ENCODE results near the gene PCBD1. TPM values are rescaled to one million over a fixed set of nuclear protein-coding genes. Genes with fewer than 3 reads are reported as not detected.

Gene PCBD1
- polyA plus RNA-seq, 6 donors from 2014 or later = 3.7 to 13.9 (median 7.2) TPM

GRCh38 chr10:70889291-70889690, 926 bp upstream of the PCBD1 start:
- Mint-ChIP-seq H3K27ac (peak overlapping the region in 2 of 6 donors; percentile 21 to 79), H3K4me1 (peaks cover 4 to 14% (median 5%) of the 10 kb centered on the region in 3 donors), H3K4me3 (peak overlapping the region in 5 of 8 donors; percentile 85 to 96 (median 88)), H3K9me3 (no peaks in the 10 kb centered on the region), H3K27me3 (peaks cover 0 to 12% (median 3%) of the 10 kb centered on the region in 3 donors), H3K36me3 (no peaks in the 10 kb centered on the region)
- no peak for DNase-seq
- no peak for ATAC-seq (ENCODE audit: low read depth in 2 of 2)

DNA sequence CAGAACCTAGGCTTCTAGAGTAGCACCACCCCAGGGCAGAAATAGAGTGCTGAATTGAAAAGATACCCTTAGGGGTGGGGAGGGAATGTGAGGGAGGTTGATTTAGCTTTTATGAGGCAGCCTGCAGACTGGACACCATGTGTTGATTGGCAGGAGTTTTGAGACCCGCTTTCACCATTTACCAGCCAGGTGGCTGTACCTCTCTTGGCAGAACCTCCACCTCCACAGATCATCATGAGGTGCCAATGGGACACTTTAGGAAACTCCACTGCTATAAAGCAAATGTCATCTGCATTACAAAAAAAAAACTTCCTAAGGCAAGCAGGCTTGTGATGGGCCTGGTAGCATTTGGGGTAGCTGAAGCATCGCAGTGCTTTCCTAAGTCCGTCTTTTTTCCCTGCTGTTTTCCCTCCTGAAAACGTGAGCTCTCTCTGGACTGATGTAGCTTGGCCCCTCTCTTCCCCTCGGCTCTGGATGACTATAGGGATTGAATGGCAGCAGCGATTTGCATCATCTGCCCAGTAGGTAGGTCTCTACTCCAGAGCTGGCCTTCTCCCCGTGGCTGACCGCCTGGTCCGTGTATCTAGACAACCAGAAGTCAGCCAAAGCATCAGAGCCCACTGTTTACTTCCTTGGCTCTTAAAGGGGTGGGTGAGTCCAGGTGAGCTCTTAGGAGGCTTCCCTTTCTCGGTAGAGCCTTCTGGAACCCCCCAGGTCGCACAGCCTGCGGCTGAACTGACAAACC, 1.3 kb downstream of the PCBD1 start:
- no peaks in the 10 kb centered on the region for H3K27me3 Mint-ChIP-seq
- no peak for DNase-seq
- no peak for ATAC-seq (ENCODE audit: low read depth in 2 of 2)
- peaks cover 4 to 14% (median 5%) of the 10 kb centered on the region in 3 donors for H3K4me1 Mint-ChIP-seq
- H3K9me3 Mint-ChIP-seq = no peaks in the 10 kb centered on the region
- peaks cover 0 to 4% of the 10 kb centered on the region in 2 donors for H3K36me3 Mint-ChIP-seq
- H3K27ac Mint-ChIP-seq = peak overlapping the region in 1 of 6 donors; percentile 15
- peak overlapping the region; percentile 61 to 91 (median 86) for H3K4me3 Mint-ChIP-seq

- Mint-ChIP-seq H3K36me3 (peaks cover 0 to 4% of the 10 kb centered on the region in 2 donors), H3K9me3 (no peaks in the 10 kb centered on the region), H3K27me3 (no peaks in the 10 kb centered on the region), H3K27ac (peak overlapping the region in 4 of 6 donors; percentile 2 to 53 (median 36)), H3K4me3 (peak overlapping the region in 6 of 8 donors; percentile 34 to 88 (median 56)), H3K4me1 (peaks cover 4 to 14% (median 5%) of the 10 kb centered on the region in 3 donors)
- DNase-seq (no peak), ATAC-seq (ENCODE audit: low read depth in 2 of 2) (no peak)
Measured at GRCh38 chr10:70885931-70886903, 2.1 kb downstream of the PCBD1 start.

GRCh38 chr10:70885481-70885880, 2.9 kb downstream of the PCBD1 start:
- peaks cover 4 to 14% (median 5%) of the 10 kb centered on the region in 3 donors for H3K4me1 Mint-ChIP-seq
- H3K9me3 Mint-ChIP-seq = no peaks in the 10 kb centered on the region
- H3K4me3 Mint-ChIP-seq = peak overlapping the region in 2 of 8 donors; percentile 3 to 88
- H3K27ac Mint-ChIP-seq = peak overlapping the region in 1 of 6 donors; percentile 47
- no peaks in the 10 kb centered on the region for H3K27me3 Mint-ChIP-seq
- peaks cover 0 to 4% of the 10 kb centered on the region in 2 donors for H3K36me3 Mint-ChIP-seq
- DNase-seq (no peak), ATAC-seq (ENCODE audit: low read depth in 2 of 2) (no peak)

DNA sequence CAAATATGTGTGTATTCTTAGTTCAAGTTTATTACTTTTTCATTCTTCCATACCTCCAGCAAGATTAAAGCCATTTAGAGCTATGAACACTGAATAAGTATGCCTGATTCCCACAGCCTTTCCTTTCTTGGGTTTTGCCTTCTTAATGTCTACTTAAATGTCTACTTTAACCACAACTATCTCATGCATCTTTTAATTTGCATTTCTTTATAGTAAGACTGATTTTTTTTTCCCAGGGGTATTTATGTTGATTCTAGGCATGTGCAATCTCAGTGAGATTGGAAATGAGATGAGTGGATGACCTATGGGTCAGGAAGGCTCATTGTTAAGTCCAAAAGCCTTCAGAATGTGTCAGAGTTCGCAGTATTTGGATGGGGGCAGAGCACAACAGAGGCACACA, 3.6 kb downstream of the PCBD1 start:
- Mint-ChIP-seq H3K4me3 (peak overlapping the region in 1 of 8 donors; percentile 14), H3K4me1 (peaks cover 8 to 16% (median 9%) of the 10 kb centered on the region in 3 donors), H3K9me3 (no peaks in the 10 kb centered on the region), H3K27me3 (no peaks in the 10 kb centered on the region), H3K27ac (no peak overlapping the region), H3K36me3 (peaks cover 0 to 4% of the 10 kb centered on the region in 2 donors)
- DNase-seq (no peak), ATAC-seq (ENCODE audit: low read depth in 2 of 2) (no peak)

DNA sequence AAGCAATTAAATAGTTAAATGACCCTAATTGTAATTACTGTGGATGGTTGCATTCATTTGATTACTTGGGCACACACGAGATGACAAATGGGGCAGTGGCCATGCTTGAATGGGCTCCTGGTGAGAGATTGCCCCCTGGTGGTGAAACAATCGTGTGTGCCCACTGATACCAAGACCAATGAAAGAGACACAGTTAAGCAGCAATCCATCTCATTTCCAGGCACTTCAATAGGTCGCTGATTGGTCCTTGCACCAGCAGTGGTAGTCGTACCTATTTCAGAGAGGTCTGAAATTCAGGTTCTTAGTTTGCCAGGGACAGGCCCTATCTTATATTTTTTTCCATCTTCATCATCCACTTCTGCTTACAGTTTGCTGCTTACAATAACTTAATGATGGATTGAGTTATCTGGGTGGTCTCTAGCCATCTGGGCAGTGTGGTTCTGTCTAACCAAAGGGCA, 8.3 kb downstream of the PCBD1 start:
- Mint-ChIP-seq H3K4me3 (no peak overlapping the region), H3K36me3 (peaks cover 4 to 8% of the 10 kb centered on the region in 2 donors), H3K9me3 (no peaks in the 10 kb centered on the region), H3K27ac (peak overlapping the region in 1 of 6 donors; percentile 15), H3K27me3 (no peaks in the 10 kb centered on the region), H3K4me1 (peaks cover 4 to 7% (median 5%) of the 10 kb centered on the region in 3 donors)
- ATAC-seq (ENCODE audit: low read depth in 2 of 2) = peak; percentile 95 to 98
- peak; percentile 66 for DNase-seq

DNA sequence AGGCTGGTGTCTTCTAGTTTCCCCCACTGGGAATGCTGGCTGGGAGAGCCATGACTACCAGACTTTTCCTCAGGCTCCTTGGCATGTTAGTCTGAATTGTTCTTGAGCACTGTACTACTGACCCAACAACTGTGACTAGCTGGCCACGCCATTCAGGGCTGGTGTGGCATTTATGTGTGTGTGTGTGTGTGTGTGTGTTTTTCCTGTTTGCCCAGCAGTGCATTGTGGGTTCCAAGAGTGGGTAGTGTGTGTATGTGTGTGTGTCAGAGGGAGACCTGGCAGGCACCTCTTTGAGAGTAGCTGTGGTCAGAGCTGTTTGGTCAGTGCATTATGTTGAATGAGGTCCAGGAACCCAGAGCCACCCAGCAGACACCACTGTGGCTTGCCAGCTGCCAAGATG, 9.2 kb downstream of the PCBD1 start:
- Mint-ChIP-seq H3K27me3 (no peaks in the 10 kb centered on the region), H3K36me3 (peaks cover 4 to 8% of the 10 kb centered on the region in 2 donors), H3K4me1 (peaks cover 4 to 7% (median 5%) of the 10 kb centered on the region in 3 donors), H3K27ac (peak overlapping the region in 3 of 6 donors; percentile 9 to 83 (median 25)), H3K4me3 (no peak overlapping the region), H3K9me3 (no peaks in the 10 kb centered on the region)
- DNase-seq (no peak), ATAC-seq (ENCODE audit: low read depth in 2 of 2) (no peak)

DNA sequence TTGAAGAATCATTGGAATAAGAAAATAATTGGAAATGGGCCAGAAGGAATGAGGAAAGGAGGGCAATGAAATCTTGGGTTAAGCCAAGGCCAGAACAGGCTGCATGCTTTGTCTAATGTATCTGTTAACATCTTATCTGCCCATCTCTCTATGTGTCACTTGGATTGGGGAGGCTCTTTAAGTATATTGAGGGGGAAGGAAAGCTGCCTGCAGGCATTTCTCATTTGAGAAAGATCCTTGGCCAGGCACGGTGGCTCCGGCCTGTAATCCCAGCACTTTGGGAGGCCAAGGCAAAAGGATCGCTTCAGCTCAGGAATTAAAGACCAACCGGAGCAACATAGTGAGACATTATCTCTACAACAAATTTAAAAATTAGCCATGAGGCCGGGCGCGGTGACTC, 14.3 kb downstream of the PCBD1 start:
- H3K27ac Mint-ChIP-seq = peak overlapping the region in 2 of 6 donors; percentile 9 to 67
- H3K9me3 Mint-ChIP-seq = no peaks in the 10 kb centered on the region
- no peak for DNase-seq
- H3K4me3 Mint-ChIP-seq = no peak overlapping the region
- ATAC-seq (ENCODE audit: low read depth in 2 of 2) = no peak
- peaks cover 5 to 22% of the 10 kb centered on the region in 2 donors for H3K36me3 Mint-ChIP-seq
- H3K4me1 Mint-ChIP-seq = peaks cover 0 to under 1% (median 0%) of the 10 kb centered on the region in 3 donors
- H3K27me3 Mint-ChIP-seq = no peaks in the 10 kb centered on the region

DNA sequence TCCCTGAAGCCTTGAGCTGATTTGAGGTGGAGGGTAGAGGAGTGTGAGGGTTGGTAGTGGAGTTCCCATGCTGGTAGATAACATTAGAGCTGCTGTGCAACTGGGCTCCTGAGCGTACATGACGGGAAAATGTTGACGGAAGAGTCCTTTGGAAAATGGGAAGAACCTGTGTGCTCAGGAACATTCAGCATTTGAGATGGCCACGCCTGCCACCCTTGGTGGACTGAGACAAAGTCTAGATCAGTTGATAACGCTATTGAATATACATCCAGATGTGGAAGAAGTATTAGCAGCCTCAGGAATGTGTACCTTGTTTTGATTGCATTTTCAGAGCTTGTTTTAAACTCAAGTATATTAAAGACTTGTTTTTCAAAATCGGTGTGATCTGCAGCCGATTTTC, 16.1 kb downstream of the PCBD1 start:
- peak overlapping the region in 1 of 6 donors; percentile 69 for H3K27ac Mint-ChIP-seq
- ATAC-seq (ENCODE audit: low read depth in 2 of 2) = no peak
- H3K36me3 Mint-ChIP-seq = peaks cover 5 to 17% of the 10 kb centered on the region in 2 donors
- no peaks in the 10 kb centered on the region for H3K27me3 Mint-ChIP-seq
- H3K9me3 Mint-ChIP-seq = no peaks in the 10 kb centered on the region
- DNase-seq = no peak
- no peaks in the 10 kb centered on the region for H3K4me1 Mint-ChIP-seq
- peak overlapping the region in 1 of 8 donors; percentile 47 for H3K4me3 Mint-ChIP-seq

GRCh38 chr10:70866424-70866823, 21.9 kb downstream of the PCBD1 start:
- H3K4me3 Mint-ChIP-seq = no peak overlapping the region
- H3K36me3 Mint-ChIP-seq = peaks cover 17% of the 10 kb centered on the region in 2 donors
- DNase-seq = no peak

DNA sequence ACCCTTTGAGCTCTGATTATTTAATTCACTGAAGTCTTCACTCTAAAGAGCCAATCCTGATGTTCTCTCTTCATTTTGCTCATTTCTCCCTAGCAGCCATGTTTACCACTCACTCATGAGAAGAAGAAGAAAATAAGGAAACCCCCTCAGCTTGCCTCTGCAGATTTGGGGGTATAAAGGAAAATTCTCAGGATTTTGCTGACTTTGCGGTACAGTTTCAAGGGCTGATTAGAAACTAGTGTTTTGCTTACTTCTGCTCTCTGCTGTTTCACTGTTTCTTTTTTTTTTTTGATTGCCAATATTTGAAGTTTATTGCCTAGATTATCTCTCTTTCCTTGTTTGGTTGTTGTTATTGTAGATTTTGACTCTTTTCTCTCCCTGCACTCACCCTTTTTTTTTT, 23.4 kb downstream of the PCBD1 start:
- Mint-ChIP-seq H3K9me3 (no peaks in the 10 kb centered on the region), H3K4me3 (no peak overlapping the region), H3K27ac (peak overlapping the region in 1 of 6 donors; percentile 6), H3K27me3 (no peaks in the 10 kb centered on the region), H3K36me3 (peaks cover 24 to 32% of the 10 kb centered on the region in 2 donors), H3K4me1 (peaks cover 0 to 4% (median 0%) of the 10 kb centered on the region in 3 donors)
- DNase-seq (no peak), ATAC-seq (ENCODE audit: low read depth in 2 of 2) (no peak)

More at GRCh38 chr10:70866424-70866823, 21.9 kb downstream of the PCBD1 start:
- H3K9me3 Mint-ChIP-seq = no peaks in the 10 kb centered on the region
- H3K4me1 Mint-ChIP-seq = peaks cover 0 to 4% (median 0%) of the 10 kb centered on the region in 3 donors
- ATAC-seq (ENCODE audit: low read depth in 2 of 2) = no peak
- H3K27ac Mint-ChIP-seq = peak overlapping the region in 1 of 6 donors; percentile 39
- no peaks in the 10 kb centered on the region for H3K27me3 Mint-ChIP-seq

- no peak overlapping the region for H3K4me3 Mint-ChIP-seq
- no peak for ATAC-seq (ENCODE audit: low read depth in 2 of 2)
Measured at GRCh38 chr10:70863470-70864160, 24.8 kb downstream of the PCBD1 start.

More at GRCh38 chr10:70863470-70864160, 24.8 kb downstream of the PCBD1 start:
- H3K36me3 Mint-ChIP-seq = peaks cover 29 to 44% of the 10 kb centered on the region in 2 donors
- no peak for DNase-seq
- no peak overlapping the region for H3K27ac Mint-ChIP-seq
- no peaks in the 10 kb centered on the region for H3K9me3 Mint-ChIP-seq
- peaks cover 0 to 4% (median 0%) of the 10 kb centered on the region in 3 donors for H3K4me1 Mint-ChIP-seq
- no peaks in the 10 kb centered on the region for H3K27me3 Mint-ChIP-seq
